ENCODE data around the gene ZFAND4. TPM values are rescaled to one million over a fixed set of nuclear protein-coding genes. Genes with fewer than 3 reads are reported as not detected.
"Not testable (repeated sequence)": the region's sequence is repeated elsewhere in the genome, so short reads cannot be mapped to it uniquely, and the experiment has no call there.

Gene ZFAND4
- total RNA-seq, 1 donor from 2014 or later, result 11.4 TPM

- DNase-seq (ENCODE audit: missing footprints), result no peak
- no peak for ATAC-seq
- intact Hi-C loops (cut with DNase I), result no loop called here
These were observed 25.5 kb downstream of the ZFAND4 start for GRCh38 chr10:45647118-45647517.

- ATAC-seq (no peak), DNase-seq (ENCODE audit: missing footprints) (no peak)
- intact Hi-C loops (cut with DNase I), result no loop called here
These were observed 26.1 kb downstream of the ZFAND4 start for GRCh38 chr10:45646384-45647050.

GRCh38 chr10:45644527-45644926 lies 28.0 kb downstream of the ZFAND4 start:
- intact Hi-C loops (cut with DNase I), result no loop called here
- ATAC-seq, result no peak
- DNase-seq (ENCODE audit: missing footprints), result no peak

- intact Hi-C loops (cut with DNase I), result no loop called here
- ATAC-seq, result no peak
These were observed 31.6 kb downstream of the ZFAND4 start for GRCh38 chr10:45640941-45641340.

GRCh38 chr10:45640049-45640448 lies 32.5 kb downstream of the ZFAND4 start:
- ATAC-seq (no peak), DNase-seq (ENCODE audit: missing footprints) (no peak)
- intact Hi-C loops (cut with DNase I), result no loop called here

More at GRCh38 chr10:45640941-45641340, 31.6 kb downstream of the ZFAND4 start:
- no peak for DNase-seq (ENCODE audit: missing footprints)

- ATAC-seq, result peak; percentile 89
- DNase-seq (ENCODE audit: missing footprints), result no peak
- intact Hi-C loops (cut with DNase I), result loop anchor here (2.0 to 5.0 kb wide), 2 partner anchors 33 to 45 kb away; partner anchors contain the start of gene ZFAND4
These were observed 45.0 kb downstream of the ZFAND4 start for GRCh38 chr10:45627412-45628048.

GRCh38 chr10:45625879-45626278 lies 46.7 kb downstream of the ZFAND4 start:
- intact Hi-C loops (cut with DNase I), result loop anchor here (2.0 to 5.0 kb wide), 2 partner anchors 31 to 46 kb away; partner anchors contain the start of gene ZFAND4
- DNase-seq (ENCODE audit: missing footprints) (no peak), ATAC-seq (peak; percentile 42)

GRCh38 chr10:45624724-45625123 lies 47.8 kb downstream of the ZFAND4 start:
- ATAC-seq (no peak), DNase-seq (ENCODE audit: missing footprints) (no peak)
- intact Hi-C loops (cut with DNase I), result loop anchor here (5.0 kb wide), 1 partner anchor 48 kb away; the partner anchor contains the start of gene ZFAND4

GRCh38 chr10:45614869-45615268 lies 57.7 kb downstream of the ZFAND4 start:
- DNase-seq (ENCODE audit: missing footprints) (no peak), ATAC-seq (no peak)
- intact Hi-C loops (cut with DNase I), result no loop called here

GRCh38 chr10:45612741-45613140 lies 59.8 kb downstream of the ZFAND4 start:
- no peak for DNase-seq (ENCODE audit: missing footprints)
- intact Hi-C loops (cut with DNase I), result no loop called here
- ATAC-seq, result no peak

- ATAC-seq, result no peak
- no peak for DNase-seq (ENCODE audit: missing footprints)
- intact Hi-C loops (cut with DNase I), result no loop called here
These were observed 64.5 kb downstream of the ZFAND4 start for GRCh38 chr10:45608052-45608451.

- no peak for ATAC-seq
- intact Hi-C loops (cut with DNase I), result no loop called here
These were observed 65.3 kb downstream of the ZFAND4 start for GRCh38 chr10:45607276-45607675.

GRCh38 chr10:45602836-45603235 lies 69.7 kb downstream of the ZFAND4 start:
- ATAC-seq (no peak), DNase-seq (ENCODE audit: missing footprints) (no peak)
- intact Hi-C loops (cut with DNase I), result no loop called here

More at GRCh38 chr10:45607276-45607675, 65.3 kb downstream of the ZFAND4 start:
- no peak for DNase-seq (ENCODE audit: missing footprints)

- no peak for DNase-seq (ENCODE audit: missing footprints)
- intact Hi-C loops (cut with DNase I), result no loop called here
- ATAC-seq, result no peak
These were observed 70.4 kb downstream of the ZFAND4 start for GRCh38 chr10:45602082-45602730.

GRCh38 chr10:45601254-45601930 lies 71.2 kb downstream of the ZFAND4 start:
- intact Hi-C loops (cut with DNase I); ATAC-seq; DNase-seq (ENCODE audit: missing footprints): not testable (repeated sequence)

GRCh38 chr10:45600337-45601253 lies 72.0 kb downstream of the ZFAND4 start:
- DNase-seq (ENCODE audit: missing footprints); ATAC-seq; intact Hi-C loops (cut with DNase I): not testable (repeated sequence)

- intact Hi-C loops (cut with DNase I), result no loop called here
- DNase-seq (ENCODE audit: missing footprints), result no peak
- ATAC-seq, result no peak
These were observed 72.9 kb downstream of the ZFAND4 start for GRCh38 chr10:45599646-45600045.

- intact Hi-C loops (cut with DNase I), result no loop called here
- DNase-seq (ENCODE audit: missing footprints), result no peak
- no peak for ATAC-seq
These were observed 73.5 kb downstream of the ZFAND4 start for GRCh38 chr10:45599021-45599603.

All from Right ventricle myocardium inferior (tissue), 1 donor.